ENCODE results near the gene PRICKLE4. TPM values are rescaled to one million over a fixed set of nuclear protein-coding genes. Genes with fewer than 3 reads are reported as not detected.

Gene PRICKLE4
- total and polyA plus RNA-seq, 2 of the 13 experiments (the other 11 are each of a cell fraction or from before 2014, with no cell fraction given): 0.92 to 1.2 TPM

DNA sequence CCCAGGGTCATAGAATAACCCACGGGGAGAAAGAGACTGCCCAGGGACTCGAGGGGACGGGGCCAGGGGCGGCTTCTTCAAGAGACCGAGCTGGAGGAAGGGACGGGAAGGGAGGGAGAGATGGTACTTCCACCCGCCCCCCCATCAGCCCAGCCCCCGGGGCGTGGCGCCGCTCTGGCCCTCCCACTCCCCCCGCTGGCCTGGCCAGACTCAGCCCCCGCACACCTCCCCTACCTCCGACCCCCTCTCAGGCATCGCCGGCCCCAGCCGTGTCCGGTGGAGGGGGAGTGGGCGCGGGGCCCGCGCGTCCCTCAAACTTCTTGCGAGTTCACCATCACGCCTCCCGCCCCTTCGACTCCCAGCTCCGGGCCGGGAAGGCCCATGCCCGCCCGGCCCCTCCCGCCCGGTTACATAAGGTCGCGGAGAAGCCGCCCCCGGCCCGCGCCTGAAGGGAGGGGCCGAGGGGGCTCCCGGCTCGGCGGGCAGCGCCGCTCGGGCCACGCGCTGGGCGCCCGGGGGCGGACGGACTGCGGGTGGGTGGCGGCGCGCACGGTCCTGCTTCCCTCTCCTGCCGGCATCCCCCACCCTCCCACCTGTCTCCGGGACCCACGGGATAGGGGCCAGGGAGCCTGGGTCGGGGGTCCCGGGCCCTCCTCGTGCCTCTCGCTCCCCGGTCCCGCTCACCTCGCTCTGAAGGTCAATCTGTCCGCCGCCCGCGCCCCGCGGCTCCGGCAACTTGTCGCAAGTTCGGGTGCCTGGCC is 45.7 kb upstream of the PRICKLE4 start (continued):
- no peak for TF ChIP-seq FOSL1 (CRISPR knock-in tag; IDR thresholded peaks at IDR 0.05; ENCODE audit: borderline replicate concordance)
- peak; percentile 70 for TF ChIP-seq EED (CRISPR knock-in tag; IDR thresholded peaks at IDR 0.05)
- no peak for TF ChIP-seq HNRNPH1 (optimal IDR thresholded peaks at IDR 0.05; ENCODE audit: low read depth, low read length)
- no peak for TF ChIP-seq KDM5A (IDR thresholded peaks at IDR 0.05; ENCODE audit: borderline replicate concordance, low read length)
- no peak for TF ChIP-seq ZNF33B (CRISPR knock-in tag; IDR thresholded peaks at IDR 0.05)
- no peak for TF ChIP-seq ZSCAN22 (CRISPR knock-in tag; IDR thresholded peaks at IDR 0.05)
- no peak for TF ChIP-seq SCMH1 (CRISPR knock-in tag; IDR thresholded peaks at IDR 0.05; ENCODE audit: borderline replicate concordance)
- TF ChIP-seq ZNF296 (CRISPR knock-in tag; conservative IDR thresholded peaks at IDR 0.05): no peak
- no peak for TF ChIP-seq TBX3 (IDR thresholded peaks at IDR 0.05; ENCODE audit: borderline replicate concordance)
- TF ChIP-seq ZNF761 (CRISPR knock-in tag; conservative IDR thresholded peaks at IDR 0.05): no peak
- no peak for TF ChIP-seq IRF2 (CRISPR knock-in tag; IDR thresholded peaks at IDR 0.05)
- TF ChIP-seq ZNF143 (CRISPR knock-in tag; IDR thresholded peaks at IDR 0.05): no peak
- TF ChIP-seq, protein P1, sequence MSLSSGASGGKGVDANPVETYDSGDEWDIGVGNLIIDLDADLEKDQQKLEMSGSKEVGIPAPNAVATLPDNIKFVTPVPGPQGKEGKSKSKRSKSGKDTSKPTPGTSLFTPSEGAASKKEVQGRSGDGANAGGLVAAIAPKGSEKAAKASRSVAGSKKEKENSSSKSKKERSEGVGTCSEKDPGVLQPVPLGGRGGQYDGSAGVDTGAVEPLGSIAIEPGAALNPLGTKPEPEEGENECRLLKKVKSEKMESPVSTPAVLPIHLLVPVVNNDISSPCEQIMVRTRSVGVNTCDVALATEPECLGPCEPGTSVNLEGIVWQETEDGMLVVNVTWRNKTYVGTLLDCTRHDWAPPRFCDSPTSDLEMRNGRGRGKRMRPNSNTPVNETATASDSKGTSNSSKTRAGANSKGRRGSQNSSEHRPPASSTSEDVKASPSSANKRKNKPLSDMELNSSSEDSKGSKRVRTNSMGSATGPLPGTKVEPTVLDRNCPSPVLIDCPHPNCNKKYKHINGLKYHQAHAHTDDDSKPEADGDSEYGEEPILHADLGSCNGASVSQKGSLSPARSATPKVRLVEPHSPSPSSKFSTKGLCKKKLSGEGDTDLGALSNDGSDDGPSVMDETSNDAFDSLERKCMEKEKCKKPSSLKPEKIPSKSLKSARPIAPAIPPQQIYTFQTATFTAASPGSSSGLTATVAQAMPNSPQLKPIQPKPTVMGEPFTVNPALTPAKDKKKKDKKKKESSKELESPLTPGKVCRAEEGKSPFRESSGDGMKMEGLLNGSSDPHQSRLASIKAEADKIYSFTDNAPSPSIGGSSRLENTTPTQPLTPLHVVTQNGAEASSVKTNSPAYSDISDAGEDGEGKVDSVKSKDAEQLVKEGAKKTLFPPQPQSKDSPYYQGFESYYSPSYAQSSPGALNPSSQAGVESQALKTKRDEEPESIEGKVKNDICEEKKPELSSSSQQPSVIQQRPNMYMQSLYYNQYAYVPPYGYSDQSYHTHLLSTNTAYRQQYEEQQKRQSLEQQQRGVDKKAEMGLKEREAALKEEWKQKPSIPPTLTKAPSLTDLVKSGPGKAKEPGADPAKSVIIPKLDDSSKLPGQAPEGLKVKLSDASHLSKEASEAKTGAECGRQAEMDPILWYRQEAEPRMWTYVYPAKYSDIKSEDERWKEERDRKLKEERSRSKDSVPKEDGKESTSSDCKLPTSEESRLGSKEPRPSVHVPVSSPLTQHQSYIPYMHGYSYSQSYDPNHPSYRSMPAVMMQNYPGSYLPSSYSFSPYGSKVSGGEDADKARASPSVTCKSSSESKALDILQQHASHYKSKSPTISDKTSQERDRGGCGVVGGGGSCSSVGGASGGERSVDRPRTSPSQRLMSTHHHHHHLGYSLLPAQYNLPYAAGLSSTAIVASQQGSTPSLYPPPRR (CRISPR knock-in tag; IDR thresholded peaks at IDR 0.05; ENCODE audit: borderline replicate concordance): peak; percentile 6; the same call in 1 of the 2 replicates
- TF ChIP-seq, protein P2, sequence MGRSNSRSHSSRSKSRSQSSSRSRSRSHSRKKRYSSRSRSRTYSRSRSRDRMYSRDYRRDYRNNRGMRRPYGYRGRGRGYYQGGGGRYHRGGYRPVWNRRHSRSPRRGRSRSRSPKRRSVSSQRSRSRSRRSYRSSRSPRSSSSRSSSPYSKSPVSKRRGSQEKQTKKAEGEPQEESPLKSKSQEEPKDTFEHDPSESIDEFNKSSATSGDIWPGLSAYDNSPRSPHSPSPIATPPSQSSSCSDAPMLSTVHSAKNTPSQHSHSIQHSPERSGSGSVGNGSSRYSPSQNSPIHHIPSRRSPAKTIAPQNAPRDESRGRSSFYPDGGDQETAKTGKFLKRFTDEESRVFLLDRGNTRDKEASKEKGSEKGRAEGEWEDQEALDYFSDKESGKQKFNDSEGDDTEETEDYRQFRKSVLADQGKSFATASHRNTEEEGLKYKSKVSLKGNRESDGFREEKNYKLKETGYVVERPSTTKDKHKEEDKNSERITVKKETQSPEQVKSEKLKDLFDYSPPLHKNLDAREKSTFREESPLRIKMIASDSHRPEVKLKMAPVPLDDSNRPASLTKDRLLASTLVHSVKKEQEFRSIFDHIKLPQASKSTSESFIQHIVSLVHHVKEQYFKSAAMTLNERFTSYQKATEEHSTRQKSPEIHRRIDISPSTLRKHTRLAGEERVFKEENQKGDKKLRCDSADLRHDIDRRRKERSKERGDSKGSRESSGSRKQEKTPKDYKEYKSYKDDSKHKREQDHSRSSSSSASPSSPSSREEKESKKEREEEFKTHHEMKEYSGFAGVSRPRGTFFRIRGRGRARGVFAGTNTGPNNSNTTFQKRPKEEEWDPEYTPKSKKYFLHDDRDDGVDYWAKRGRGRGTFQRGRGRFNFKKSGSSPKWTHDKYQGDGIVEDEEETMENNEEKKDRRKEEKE (IDR thresholded peaks at IDR 0.05): no peak
- peak; percentile 43; the same call in 1 of the 2 replicates for TF ChIP-seq ZNF746 (CRISPR knock-in tag; IDR thresholded peaks at IDR 0.05)
- TF ChIP-seq ZNF232 (CRISPR knock-in tag; IDR thresholded peaks at IDR 0.05; ENCODE audit: borderline replicate concordance): peak; percentile 72; the same call in 1 of the 2 replicates
- TF ChIP-seq, protein P3, sequence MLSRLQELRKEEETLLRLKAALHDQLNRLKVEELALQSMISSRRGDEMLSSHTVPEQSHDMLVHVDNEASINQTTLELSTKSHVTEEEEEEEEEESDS (CRISPR knock-in tag; IDR thresholded peaks at IDR 0.05; ENCODE audit: borderline replicate concordance): no peak
- 0 out of 2 replicates have a peak, but pooled peaks have one; percentile 12 for TF ChIP-seq ZNF589 (CRISPR knock-in tag; conservative IDR thresholded peaks at IDR 0.05)
- no peak for TF ChIP-seq TBL1XR1 (IDR thresholded peaks at IDR 0.05; ENCODE audit: borderline replicate concordance, low read length, partially characterized antibody)
- TF ChIP-seq KDM1A (CRISPR knock-in tag; IDR thresholded peaks at IDR 0.05): no peak

All from HepG2 (cell line).